ENCODE results near the gene OLFML1.

GRCh38 chr11:7538466-7539454, 53.5 kb downstream of the OLFML1 start:
- no peak for TF ChIP-seq CTCF (conservative IDR thresholded peaks at IDR 0.05; ENCODE audit: low read depth, low read length)
- no peak for TF ChIP-seq EZH2 (IDR thresholded peaks at IDR 0.05; ENCODE audit: low read length, unreplicated experiment)
